Measurements from ENCODE around the gene TLCD4.

- no peak for TF ChIP-seq CTCF (IDR thresholded peaks at IDR 0.05; ENCODE audit: low read depth, low read length)
- TF ChIP-seq POLR2A (IDR thresholded peaks at IDR 0.05; ENCODE audit: extremely low read depth, insufficient read length), result no peak
- TF ChIP-seq MAX (IDR thresholded peaks at IDR 0.05; ENCODE audit: low read depth, low read length), result no peak
- no peak for TF ChIP-seq MYC (IDR thresholded peaks at IDR 0.05; ENCODE audit: low read depth, low read length)
Measured at GRCh38 chr1:95118710-95119109, 1.6 kb downstream of the TLCD4 start.

All from NB4 (cell line).